HG03045 (cell line): Measurements from ENCODE around the gene USP5.

Experiments used
- ATAC-seq: cut with Tn5 transposase; IDR thresholded peaks from one replicate; pipeline ENCODE4 v1.9.1; 2021; ENCODE audit warnings: mild to moderate bottlenecking, moderate library complexity; ENCODE audit not compliant: unreplicated experiment

The USP5 gene

GRCh38 chr12:6839482-6840201 lies 12.3 kb upstream of the USP5 start:
- peak; percentile 88 for ATAC-seq

GRCh38 chr12:6840330-6840729 lies 11.6 kb upstream of the USP5 start:
- ATAC-seq: no peak

GRCh38 chr12:6840761-6841515 lies 11.0 kb upstream of the USP5 start, which contains the start of gene GNB3:
Gene GNB3 (plus strand): TSS chr12:6840925. CDS start chr12:6841288, 363 bp downstream.
- ATAC-seq: no peak

- no peak for ATAC-seq
These were observed 9.9 kb upstream of the USP5 start for GRCh38 chr12:6842075-6842474.

GRCh38 chr12:6843118-6843902 lies 8.6 kb upstream of the USP5 start:
- ATAC-seq: no peak

- no peak for ATAC-seq
These were observed 6.6 kb upstream of the USP5 start for GRCh38 chr12:6845395-6845794.

- no peak for ATAC-seq
These were observed 5.6 kb upstream of the USP5 start for GRCh38 chr12:6846316-6846869.

- no peak for ATAC-seq
These were observed 4.3 kb upstream of the USP5 start for GRCh38 chr12:6847676-6848075.

GRCh38 chr12:6849427-6849826 lies 2.5 kb upstream of the USP5 start:
- ATAC-seq: no peak

- no peak for ATAC-seq
These were observed 1.9 kb upstream of the USP5 start for GRCh38 chr12:6849976-6850560.

GRCh38 chr12:6850796-6851152 lies 1.2 kb upstream of the USP5 start:
- ATAC-seq: no peak

- peak; percentile 56 for ATAC-seq
These were observed 613 bp upstream of the USP5 start, which contains the start of gene CDCA3 for GRCh38 chr12:6851153-6851920. Gene CDCA3 (minus strand): TSS chr12:6851286. CDS start chr12:6850952, 334 bp downstream.

- ATAC-seq: no peak
These were observed 853 bp downstream of the USP5 start for GRCh38 chr12:6852651-6853354.

GRCh38 chr12:6853626-6854025 lies 1.7 kb downstream of the USP5 start:
- no peak for ATAC-seq

- no peak for ATAC-seq
These were observed 2.1 kb downstream of the USP5 start for GRCh38 chr12:6854036-6854435.

- ATAC-seq: no peak
These were observed 3.4 kb downstream of the USP5 start for GRCh38 chr12:6855322-6855721.

GRCh38 chr12:6858799-6859198 lies 6.8 kb downstream of the USP5 start:
- ATAC-seq: no peak

GRCh38 chr12:6860116-6860515 lies 8.2 kb downstream of the USP5 start:
- ATAC-seq: no peak

GRCh38 chr12:6860942-6861341 lies 9.0 kb downstream of the USP5 start:
- ATAC-seq: no peak
